AG20443 (cell line): ENCODE data around the gene PAX5.
"Not testable (repeated sequence)": the region's sequence is repeated elsewhere in the genome, so short reads cannot be mapped to it uniquely, and the experiment has no call there.

Experiments used
- DNase-seq: peaks from one replicate; pipeline ENCODE4 v3.0.0; 2012; ENCODE audit warnings: low spot score, mixed read lengths

Gene PAX5

DNA sequence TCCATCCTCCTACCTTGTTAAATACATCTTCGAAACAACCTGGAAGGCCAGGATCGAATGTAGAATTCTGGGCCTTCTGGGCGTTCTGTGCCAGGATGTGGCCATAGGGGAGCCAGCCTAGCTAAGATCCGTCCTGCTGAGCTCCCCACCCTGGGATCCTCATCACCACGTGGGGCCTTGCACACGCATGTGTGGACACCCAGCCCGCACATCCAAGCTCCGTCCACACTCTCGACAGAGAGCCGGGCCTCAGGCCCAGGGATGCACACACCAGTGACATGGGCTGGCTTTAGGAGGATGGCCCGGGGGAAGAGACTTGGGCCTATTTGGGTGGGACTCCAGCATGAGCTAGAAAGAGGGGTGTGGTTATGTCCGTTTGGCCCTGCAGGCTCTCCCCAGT lies 154.0 kb downstream of the PAX5 start:
- no peak for DNase-seq

DNA sequence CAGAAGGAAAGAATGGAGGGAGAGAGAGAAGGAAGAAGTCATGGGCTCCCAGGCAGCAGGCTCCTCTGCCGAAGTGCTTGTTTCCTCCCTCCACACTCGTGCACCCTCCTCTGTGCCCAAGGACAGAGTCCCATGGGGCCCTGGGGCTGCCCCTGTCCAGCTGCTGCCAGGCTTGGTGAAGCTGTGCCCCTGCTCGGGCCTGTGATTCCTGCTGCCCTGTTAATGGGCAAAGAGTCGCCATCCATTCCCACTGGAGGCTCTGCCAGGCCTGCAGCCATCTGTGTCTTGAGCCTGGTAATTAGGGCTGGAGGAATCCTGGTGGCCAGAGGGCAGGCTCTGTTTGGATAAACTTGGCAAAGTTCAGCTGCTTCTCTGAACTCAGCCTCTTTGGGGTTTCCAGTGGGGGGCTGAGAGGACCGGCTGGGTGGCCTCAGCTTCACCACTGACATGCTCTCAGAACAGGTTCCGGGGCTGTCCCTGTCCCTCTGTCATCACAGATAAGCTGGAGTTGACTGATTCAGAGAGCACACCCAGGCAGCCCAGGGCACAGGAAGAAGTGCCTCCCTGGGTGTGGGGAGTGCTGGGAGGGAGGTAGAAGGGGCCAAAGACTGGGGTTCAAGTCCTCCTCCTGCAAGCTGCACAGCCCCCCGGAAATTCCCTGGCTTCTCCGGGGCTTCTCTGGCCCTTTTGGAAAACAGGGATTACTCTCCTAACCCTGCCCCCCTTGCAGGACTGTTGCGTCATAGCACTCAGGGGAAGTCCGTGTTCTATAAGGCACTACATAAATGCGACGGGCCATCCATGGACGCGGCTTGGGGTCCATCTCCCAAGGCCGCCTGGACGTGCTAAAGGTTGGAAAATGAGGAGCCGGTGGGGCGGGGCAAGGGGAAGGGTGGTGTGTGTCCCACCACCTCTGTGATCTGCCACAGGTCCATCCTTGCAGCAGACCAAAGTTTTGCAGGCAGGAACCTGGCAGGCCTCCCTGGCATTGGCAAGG lies 154.8 kb downstream of the PAX5 start:
- no peak for DNase-seq

DNA sequence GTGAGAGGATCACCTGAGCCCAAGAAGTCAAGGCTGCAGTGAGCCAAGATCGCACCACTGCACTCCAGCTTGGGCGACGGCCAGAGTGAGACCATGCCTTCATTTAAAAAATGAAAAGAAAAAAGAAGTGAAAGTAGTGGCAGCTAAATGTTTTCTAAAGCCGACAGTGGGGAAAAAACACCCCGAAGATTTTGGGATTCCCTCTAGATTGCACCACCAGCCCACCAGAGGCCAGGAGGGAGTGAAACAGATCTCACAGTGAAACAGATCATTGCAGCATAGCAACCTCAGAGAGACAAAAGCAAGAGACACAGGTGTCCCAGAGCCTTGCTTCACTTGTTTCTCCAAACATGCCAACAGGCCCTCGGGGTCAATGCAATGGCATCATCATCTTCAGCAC lies 156.8 kb downstream of the PAX5 start:
- no peak for DNase-seq

DNA sequence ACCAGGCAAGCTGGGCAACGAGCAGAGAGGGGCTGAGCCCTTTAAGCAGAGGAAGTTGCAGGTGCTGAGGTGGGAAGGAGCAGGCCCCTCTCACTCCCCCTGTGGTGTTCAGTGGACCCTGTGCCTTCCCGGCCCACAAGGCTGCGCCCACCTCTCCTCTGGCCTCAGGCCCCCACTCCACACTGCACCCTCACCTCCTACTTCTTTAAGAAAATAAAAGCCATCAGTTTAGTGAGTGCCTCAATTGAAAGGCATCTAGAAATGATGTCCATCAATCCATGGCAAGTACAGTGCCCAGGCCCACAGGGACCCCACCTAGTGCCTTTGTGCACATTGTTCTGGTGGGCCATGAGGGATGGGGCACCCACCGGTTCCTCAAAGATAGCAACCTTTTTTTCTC lies 158.0 kb downstream of the PAX5 start:
- no peak for DNase-seq

DNA sequence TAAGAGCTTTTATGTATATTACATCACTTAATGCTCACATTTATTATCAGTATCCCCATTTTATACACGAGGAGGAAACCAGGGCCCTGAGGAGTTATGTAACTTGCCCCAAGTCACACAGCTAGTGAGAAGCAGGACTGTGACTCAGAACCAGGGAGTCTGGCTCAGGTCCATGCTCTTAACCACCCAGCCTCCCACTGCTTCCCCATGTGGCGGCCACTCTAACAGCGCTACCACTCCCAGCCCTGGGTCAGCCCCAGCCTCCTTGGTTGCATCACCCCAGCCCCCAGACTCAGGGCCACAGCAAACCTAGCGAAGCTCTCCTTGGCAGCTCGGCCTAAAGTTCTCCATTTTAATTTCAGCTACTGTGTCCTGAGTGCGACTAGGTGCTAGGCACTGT lies 159.1 kb downstream of the PAX5 start:
- peak; percentile 37 for DNase-seq

DNA sequence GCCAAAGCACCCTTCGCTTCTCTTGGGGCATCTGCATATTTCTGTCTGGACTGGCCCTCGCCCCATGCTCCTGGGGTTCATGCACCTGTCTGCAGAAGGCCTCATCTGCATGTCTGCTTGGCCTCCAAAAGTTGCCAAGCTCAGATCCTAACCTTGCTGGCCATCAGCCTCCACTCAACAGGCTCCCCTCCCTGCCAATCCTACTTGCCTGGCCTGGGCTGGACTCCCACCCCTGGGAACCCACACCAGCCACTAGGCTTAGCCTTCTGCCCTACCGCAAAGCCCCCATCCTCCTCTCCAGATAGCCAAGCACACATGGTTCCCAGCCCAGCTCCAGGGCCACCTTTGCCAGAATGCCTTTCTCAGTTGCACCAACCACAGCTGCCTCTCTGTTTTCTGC lies 159.8 kb downstream of the PAX5 start:
- DNase-seq = no peak

DNA sequence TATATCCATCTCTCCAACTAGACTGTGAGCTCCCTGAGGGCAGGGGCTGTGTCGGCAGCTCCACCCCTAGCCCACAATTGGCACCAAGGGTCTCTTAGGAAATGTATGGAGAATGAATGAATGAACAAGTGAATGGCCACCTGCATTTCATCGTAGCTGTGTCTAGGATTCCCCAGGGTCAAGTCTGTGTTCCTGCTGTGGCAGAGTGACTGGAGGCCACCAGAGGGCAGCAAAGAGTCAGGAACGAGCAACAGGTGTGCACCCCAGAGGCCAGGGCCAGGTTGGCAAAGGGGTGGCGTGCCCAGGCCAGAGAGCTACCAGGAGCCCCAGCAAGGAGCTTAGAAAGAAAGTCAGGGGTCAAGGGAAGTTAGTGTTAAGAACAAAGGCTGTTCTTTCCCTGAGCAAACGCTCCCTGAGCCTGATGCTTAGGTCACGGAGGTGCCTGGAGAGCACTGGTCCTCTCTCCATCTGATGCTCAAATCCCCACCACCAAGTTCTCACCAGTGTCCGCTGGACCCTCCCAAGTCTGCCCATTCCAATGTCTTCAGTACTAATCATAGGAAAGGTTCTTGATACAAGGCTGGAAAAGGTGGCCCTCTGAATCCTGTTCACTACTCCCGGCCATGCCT lies 160.7 kb downstream of the PAX5 start:
- peak; percentile 83 for DNase-seq

DNA sequence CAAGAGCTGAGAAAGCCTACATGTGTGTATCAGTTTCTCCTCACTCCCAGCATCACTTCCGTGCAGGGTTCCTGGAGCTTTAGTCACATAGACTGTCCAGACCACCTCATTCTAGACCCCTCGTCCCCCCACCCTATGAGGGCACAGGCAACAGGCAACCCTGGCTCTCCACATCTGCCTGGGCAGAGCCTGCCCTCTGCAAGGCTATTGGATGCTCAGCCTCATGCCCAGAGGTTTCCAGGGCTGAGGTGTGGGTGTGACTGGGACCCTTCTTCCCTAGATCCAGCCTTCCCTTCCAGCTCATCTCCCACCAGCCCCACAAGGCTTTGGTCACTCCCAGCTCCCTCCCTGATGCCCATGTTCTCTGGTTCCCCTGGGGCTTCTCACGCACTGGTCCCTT lies 161.4 kb downstream of the PAX5 start:
- no peak for DNase-seq

DNA sequence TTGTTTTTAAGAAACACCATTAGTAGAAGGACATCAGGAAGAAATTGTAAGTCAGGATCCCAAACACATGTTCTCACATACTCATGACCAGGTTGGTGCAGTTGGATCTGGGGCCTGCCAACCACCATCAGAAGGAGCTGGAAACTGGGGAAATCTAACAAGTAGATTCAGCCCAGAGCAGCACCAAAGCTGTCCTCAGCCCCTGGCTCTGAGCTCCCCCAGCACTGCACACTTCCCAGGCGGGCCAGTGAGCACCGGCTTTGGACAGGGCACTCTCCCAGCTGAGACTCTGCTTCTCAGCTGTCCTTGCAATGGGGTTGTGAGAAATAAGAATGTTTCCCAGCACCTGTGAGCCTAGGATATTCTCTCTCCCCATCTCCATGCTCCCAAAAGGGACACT lies 162.5 kb downstream of the PAX5 start:
- no peak for DNase-seq

DNA sequence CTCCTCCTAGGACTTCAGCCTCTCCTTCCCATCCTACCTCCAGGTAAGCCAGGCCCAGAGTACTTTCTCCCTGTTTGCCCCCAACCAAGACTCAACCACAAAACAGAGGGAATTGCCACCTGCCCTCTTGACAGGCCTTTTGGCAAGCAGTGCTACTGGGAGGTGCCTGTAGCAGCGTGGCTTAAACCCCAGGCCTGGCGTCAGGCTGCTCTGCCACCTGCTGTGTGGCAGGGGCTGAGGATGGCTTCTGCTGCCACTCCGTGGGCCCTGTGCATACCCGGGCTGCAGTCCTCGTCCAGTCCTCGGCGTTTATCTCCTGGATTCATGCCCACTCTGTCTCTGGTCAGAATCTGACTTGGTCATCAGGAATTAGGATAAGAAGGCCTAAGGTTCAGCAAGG lies 163.1 kb downstream of the PAX5 start:
- no peak for DNase-seq

DNA sequence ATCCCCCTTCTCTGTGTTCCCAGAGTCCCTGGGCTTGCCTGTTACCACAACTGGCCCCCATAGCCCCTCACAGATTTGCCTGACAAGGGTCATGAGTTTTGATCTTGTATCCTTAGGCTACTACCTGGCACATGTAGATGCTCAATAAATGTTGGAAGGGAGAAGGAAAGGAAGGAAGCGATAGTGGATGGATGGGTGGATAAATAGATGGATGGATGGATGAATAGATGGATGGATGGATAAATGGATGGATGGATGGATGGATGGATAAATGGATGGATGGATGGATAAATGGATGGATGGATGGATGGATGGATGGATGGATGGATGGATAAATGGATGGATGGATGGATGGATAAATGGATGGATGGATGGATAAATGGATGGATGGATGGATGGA lies 164.5 kb downstream of the PAX5 start:
- DNase-seq = not testable (repeated sequence)

DNA sequence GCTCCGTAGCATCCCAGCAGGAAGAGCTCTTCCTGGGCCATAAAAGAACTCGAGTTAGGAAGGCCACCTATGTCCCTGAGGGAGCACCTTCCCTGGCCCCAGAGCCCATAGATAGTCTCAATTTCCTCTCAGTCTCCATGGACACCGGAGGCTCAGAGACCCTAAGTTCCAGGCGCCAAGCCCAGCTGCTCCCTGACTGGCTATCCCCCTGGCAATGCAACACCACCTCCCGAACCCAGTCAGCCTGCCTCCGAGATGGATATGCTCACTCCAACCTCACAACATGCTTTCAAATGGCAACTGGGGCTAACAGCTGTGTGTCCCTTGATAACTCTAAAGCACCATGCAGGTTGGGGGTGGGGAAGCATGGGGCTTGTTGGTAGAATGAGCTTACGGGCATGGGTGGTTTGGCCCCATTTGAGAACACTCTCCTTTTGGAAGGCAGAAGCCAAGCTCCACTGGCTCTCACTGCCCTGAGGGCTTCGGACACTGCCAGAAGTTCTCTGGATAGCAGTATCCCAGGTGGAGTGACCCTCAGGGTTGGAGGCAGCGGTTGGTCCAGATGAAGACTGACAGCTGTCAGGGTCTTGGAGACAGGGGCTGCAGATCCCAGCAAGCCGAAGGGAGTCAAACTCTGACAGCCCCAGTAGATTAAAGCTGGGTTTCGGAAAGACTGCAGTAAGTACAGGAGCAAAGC lies 165.3 kb downstream of the PAX5 start:
- DNase-seq = no peak

DNA sequence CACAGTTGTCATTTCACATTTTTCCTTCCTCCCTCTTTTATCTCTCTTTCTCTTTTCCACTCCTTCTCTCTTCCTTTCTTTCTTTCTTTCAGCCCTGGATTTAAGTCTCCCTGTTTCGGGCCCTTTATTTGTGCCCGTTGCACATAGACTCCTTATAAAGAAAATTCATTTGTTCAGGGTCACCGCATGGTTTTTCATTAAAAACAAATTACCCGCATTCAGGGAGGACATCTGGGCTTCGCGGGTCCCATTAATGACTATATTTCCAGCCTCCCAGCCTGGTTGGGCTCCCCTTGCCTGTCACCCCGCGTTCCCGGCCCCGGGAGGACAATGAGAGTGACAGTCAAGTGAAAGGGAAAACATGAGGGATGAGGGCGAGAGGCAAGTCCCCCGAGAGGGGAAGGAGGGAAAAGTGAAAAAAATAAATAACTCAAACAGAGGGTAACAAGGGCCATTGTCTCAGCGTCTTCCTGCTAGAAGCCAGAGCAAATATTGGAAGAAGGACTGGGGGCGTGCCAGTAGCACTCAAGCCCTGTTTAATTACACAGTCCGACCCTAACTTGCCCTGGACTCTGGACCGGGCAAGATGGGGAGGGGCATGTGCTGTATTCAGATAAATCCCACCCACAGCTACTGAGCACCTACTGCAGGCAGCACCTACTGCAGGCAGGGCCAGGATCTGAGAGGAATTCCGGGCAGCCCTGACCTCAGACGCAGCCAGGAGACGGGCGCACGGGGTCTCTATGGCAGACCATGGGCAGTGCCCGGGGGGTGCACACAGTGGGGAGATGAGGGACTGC lies 166.2 kb downstream of the PAX5 start:
- no peak for DNase-seq

DNA sequence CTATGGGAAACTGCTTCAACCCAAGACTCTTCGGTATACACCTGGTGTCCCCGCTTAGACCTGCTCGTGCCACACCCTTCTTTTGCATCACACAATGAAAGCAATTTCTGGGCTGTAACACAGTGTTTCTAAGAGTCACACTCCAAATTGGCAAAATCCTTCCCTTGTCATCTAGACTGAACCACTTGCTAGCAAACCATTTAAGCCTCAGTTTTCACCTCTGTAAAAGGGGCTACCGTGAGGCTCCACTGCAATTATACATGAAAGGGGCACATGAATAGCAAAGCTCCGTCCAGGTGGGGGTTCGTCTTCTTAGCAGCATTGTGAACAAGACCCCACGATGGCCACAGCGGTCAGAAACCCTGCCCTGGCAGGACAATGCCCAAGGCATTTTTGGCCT lies 166.8 kb downstream of the PAX5 start:
- DNase-seq = no peak

DNA sequence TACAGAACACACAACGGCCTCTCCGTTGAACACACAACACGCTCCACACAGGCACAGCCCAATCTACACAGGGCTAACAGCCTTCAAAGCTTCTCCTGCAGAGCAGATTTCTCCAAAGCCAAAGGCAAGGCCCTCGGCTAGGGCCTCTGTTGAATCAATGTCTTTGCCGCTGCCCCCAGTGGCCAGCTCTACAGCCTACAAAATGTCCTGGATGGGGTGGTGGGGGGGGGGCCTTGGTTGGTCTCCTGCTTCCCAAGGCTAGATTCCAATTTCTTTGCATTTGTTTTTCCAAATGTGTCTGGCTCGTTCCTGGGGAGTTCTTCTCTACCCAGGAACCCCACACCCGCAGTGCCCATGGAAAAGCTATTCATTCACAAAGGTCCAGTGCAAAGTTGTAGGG lies 167.2 kb downstream of the PAX5 start:
- DNase-seq = no peak

DNA sequence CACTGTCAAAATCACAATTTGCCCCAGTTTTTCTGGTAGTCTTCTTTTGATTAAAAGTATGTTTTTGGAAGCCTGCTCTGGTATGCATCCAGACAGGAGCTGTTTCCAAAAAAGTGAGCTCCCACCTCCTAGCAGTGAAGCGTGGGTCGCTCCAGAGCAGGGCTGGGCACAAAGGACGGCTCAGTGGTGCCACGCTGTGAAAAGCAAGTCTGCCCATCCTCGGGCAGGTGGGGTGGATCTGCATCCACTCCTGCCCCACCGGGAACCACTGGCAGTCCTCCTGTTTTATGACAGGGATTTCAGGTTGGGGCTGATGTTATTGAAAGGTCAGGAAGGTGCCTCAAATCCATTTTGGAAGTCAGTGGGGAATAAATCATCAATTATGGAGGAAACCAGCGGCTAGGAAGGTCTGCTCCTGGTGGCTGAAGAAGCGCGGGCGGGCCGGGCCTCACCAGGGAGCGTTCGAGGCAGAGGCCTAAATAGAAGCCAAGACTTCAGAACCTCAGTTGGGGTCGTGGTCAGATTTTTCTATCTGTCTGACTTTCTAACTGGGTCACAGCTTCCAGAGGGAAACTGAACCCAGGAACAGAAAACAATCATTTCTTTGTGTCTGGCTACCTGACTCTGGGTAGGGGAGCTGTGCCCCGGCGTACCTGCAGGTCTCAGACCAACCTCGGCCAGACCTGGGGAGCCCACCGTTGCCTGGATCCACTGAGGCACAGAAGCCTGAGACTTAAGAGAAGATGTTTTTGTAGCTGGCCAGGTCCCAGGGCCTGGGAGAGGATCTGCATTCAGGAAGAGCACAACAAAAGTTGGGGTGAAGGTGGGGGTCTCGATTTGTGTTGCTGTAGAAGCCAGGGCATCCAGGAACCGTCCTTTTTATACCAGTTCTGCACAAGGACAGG lies 168.1 kb downstream of the PAX5 start:
- no peak for DNase-seq

DNA sequence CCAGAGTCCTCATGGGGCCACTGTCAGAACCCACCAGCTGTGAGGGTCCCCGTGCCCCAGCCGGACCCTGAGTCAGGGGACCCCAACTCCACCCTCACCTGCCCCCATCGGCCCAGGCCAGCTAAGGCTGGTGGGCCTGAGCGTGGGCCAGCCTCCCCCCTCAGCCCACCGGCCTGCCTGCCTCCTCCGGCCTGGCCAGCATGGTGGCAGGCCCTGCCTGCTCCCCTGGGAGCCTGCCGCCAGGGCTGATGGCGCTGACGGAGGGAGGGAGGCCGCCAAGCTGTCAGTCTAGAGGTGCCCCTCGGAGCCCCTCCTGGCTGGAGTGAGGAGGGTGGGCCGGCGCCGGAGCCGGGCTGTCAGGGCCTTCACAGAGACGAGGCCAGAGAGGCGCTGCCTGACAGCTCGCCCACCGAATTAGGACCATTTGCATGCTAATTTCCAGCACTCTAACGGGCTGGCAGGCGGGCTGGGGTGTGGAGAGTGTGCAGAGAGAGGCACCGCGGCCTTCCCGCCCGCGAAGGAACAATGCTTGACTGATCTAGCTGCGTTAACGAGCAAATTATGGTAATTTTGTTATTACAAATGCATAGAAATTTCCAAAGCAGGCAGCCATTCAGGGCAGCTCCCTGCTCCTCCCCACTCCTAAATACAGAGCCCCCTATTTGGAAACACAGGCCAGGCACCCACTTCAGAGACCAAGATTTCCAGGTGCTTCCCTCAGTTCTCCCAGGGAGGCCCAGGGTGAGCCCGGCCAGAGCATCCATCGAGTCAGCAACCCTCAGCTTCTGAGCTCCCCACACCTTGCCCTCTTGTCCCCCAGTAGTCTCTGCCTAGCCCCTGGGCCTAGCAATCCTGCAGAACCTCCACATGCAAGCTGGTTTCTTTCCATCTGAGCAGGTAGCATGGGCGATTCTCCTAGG lies 169.3 kb downstream of the PAX5 start:
- no peak for DNase-seq

DNA sequence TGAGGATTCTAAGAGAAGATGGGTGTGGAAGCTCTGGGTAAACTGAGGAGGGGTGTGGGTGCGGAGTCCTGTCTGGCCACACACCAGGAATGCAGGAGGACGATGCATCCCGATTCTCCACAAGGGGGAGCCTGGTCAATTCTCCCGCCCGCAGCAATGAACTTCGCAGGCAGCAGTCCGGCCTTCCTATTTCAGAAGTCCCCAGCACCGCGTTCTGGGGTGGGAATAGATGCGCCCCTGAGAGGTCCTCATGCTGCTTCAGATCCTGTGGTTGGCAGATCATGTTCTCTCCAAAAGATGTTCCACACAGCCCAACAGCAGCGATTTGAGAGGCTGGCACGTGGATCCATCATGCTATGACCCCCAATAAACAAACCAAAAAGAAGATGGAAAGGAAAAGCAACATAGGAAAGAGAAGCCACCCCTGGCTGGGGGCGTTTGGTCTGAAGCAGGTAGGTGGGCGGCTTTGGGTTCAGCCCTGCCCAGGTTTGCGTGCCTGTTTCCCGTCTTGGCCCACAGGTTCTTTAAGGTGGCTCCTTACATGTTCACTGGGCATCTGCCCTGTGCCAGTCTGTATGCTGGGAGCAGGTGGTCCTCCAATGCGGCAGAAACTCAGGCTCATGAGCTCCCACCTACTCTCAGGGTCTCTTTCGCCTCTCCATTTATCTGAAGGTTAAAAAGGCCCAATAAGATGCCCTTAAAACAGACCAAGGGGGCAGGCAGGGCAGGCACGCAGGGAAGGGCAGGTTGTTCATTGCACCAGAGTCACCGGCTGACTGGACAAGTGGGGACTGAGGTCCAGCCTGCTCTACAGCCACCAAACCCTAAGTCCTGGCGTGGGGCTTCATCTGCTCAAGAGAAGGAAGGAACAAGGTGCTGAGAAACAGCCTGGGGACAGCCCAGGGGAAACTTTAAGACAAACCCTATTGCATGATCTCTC lies 171.6 kb downstream of the PAX5 start:
- DNase-seq = peak; percentile 84
